Uterus (tissue), 4 donors: Measurements from ENCODE around the gene TASOR2. TPM values are rescaled to one million over a fixed set of nuclear protein-coding genes. Genes with fewer than 3 reads are reported as not detected.

ENCODE experiments used
- DNase-seq, 2 donors: peaks; one replicate each; pipeline ENCODE4 v3.0.0-alpha.2; 2019 to 2020
- H3K27ac ChIP-seq, 2 donors: fragments of 200-600 bp; sonication (generic); 1 replicate in 1 of 2; 2 replicates in 1 of 2; pipeline ENCODE4 v1.5.1; 2016 to 2018
- H3K27me3 ChIP-seq, 2 donors: fragments of 200-600 bp; sonication (generic); one replicate each; pipeline ENCODE4 v1.5.1; 2018 to 2019; ENCODE audit warnings: control low read depth in 1 of 2
- H3K36me3 ChIP-seq, 2 donors: fragments of 200-600 bp; sonication (generic); one replicate each; pipeline ENCODE4 v1.5.1; 2019; ENCODE audit warnings: control low read depth in 1 of 2
- H3K4me1 ChIP-seq, 2 donors: fragments of 200-600 bp; sonication (generic); one replicate each; pipeline ENCODE4 v1.5.1; 2018 to 2019; ENCODE audit warnings: control low read depth in 1 of 2
- H3K4me3 ChIP-seq, 2 donors: fragments of 200-600 bp; sonication (generic); 1 replicate in 1 of 2; 2 replicates in 1 of 2; pipeline ENCODE4 v1.5.1; 2018 to 2019; ENCODE audit warnings: mild to moderate bottlenecking in 1 of 2
- H3K9me3 ChIP-seq, 2 donors: fragments of 200-600 bp; sonication (generic); one replicate each; pipeline ENCODE4 v1.5.1; 2019; ENCODE audit warnings: control low read depth in 1 of 2
- CTCF ChIP-seq, 4 experiments: fragments of 200-600 bp in 2 of 4; fragments of 450-650 bp in 2 of 4; sonication (generic) in 2 of 4; IDR thresholded peaks; one replicate each; pipeline ENCODE4 v1.5.1; 2016 to 2019; ENCODE audit warnings: antibody characterized with exemption in 4 of 4, mild to moderate bottlenecking in 2 of 4, moderate library complexity in 1 of 4
- POLR2A ChIP-seq, 2 donors: fragments of 450-650 bp; IDR thresholded peaks; one replicate each; pipeline ENCODE4 v1.6.1; 2016; ENCODE audit warnings: antibody characterized with exemption in 2 of 2, mild to moderate bottlenecking in 1 of 2, moderate library complexity in 1 of 2
- intact Hi-C: fragments of 100-400 bp; cut with DNase I; formaldehyde crosslinking; loops from one replicate; pipeline ENCODE4 v1.15.1; 2023; ENCODE audit warnings: low total_unique reads
- total RNA-seq, 4 donors: library from RNA; depleted of rRNA in 3 of 4; stranded (reverse); fragments of >200 nt in 3 of 4; gene quantifications; one replicate each; pipeline versions ENCODE4 v1.1.0 to v1.2.4, GENCODE V29; 2014 to 2023
- donor health status: DM: yes; HTN: yes; CAD: no.

Gene TASOR2
- total RNA-seq, 4 donors from 2014 or later, result 32.6 to 128 (median 75.1) TPM

- Histone ChIP-seq H3K36me3 (no peaks in the 10 kb centered on the region), H3K27ac (no peak overlapping the region), H3K4me1 (peaks cover 3 to 5% of the 10 kb centered on the region in 2 donors), H3K27me3 (no peaks in the 10 kb centered on the region), H3K4me3 (no peak overlapping the region), H3K9me3 (no peaks in the 10 kb centered on the region)
- intact Hi-C loops, result no loop called here
- DNase-seq, result no peak
- TF ChIP-seq POLR2A (IDR thresholded peaks at IDR 0.05), result no peak
- no peak for TF ChIP-seq CTCF (IDR thresholded peaks at IDR 0.05)
These were observed 13.8 kb upstream of the TASOR2 start for GRCh38 chr10:5670662-5671375.

GRCh38 chr10:5678397-5679036 lies 6.1 kb upstream of the TASOR2 start:
- Histone ChIP-seq H3K9me3 (no peaks in the 10 kb centered on the region), H3K36me3 (no peaks in the 10 kb centered on the region), H3K27me3 (no peaks in the 10 kb centered on the region), H3K4me3 (no peak overlapping the region), H3K4me1 (no peaks in the 10 kb centered on the region), H3K27ac (no peak overlapping the region)
- no peak for DNase-seq
- intact Hi-C loops, result no loop called here
- TF ChIP-seq POLR2A (IDR thresholded peaks at IDR 0.05), result no peak
- no peak for TF ChIP-seq CTCF (IDR thresholded peaks at IDR 0.05)

- Histone ChIP-seq H3K4me3 (no peak overlapping the region), H3K4me1 (peaks cover 0 to 3% of the 10 kb centered on the region in 2 donors), H3K36me3 (no peaks in the 10 kb centered on the region), H3K27me3 (no peaks in the 10 kb centered on the region), H3K27ac (no peak overlapping the region), H3K9me3 (no peaks in the 10 kb centered on the region)
- TF ChIP-seq CTCF (IDR thresholded peaks at IDR 0.05) (no peak), POLR2A (IDR thresholded peaks at IDR 0.05) (no peak)
- DNase-seq, result no peak
- intact Hi-C loops, result no loop called here
These were observed 5.6 kb upstream of the TASOR2 start for GRCh38 chr10:5679037-5679435.

- no peaks in the 10 kb centered on the region for H3K36me3 ChIP-seq
These were observed 5.0 kb upstream of the TASOR2 start for GRCh38 chr10:5679606-5680005.

More at GRCh38 chr10:5679606-5680005, 5.0 kb upstream of the TASOR2 start:
- H3K4me1 ChIP-seq, result peaks cover 0 to 4% of the 10 kb centered on the region in 2 donors
- no peaks in the 10 kb centered on the region for H3K9me3 ChIP-seq
- DNase-seq, result no peak
- no peak for TF ChIP-seq CTCF (IDR thresholded peaks at IDR 0.05)
- TF ChIP-seq POLR2A (IDR thresholded peaks at IDR 0.05), result no peak
- H3K27ac ChIP-seq, result no peak overlapping the region
- no peaks in the 10 kb centered on the region for H3K27me3 ChIP-seq
- intact Hi-C loops, result no loop called here
- H3K4me3 ChIP-seq, result no peak overlapping the region
